ENCODE results near the gene OVOL3.

- no peak for TF ChIP-seq CTCF (IDR thresholded peaks at IDR 0.05; ENCODE audit: low read depth, low read length, poor library complexity, severe bottlenecking)
- no peak for TF ChIP-seq EZH2phosphoT487 (IDR thresholded peaks at IDR 0.05; ENCODE audit: borderline replicate concordance, low read length)
Observed at GRCh38 chr19:36082916-36083315, 28.0 kb upstream of the OVOL3 start.
